HepG2 (cell line): ENCODE results near the gene PLCB1.

ENCODE experiments used
- CHD2 ChIP-seq: IDR thresholded peaks from 2 replicates; pipeline ENCODE4 v1.6.1; 2011; ENCODE audit warnings: low read depth, low read length, improper control_type of control experiment
- DPF2 ChIP-seq: sonication (generic); formaldehyde crosslinking; IDR thresholded peaks from 2 replicates; pipeline ENCODE4 v1.4.0; 2020; ENCODE audit warnings: mild to moderate bottlenecking, low read depth, missing genetic modification reagents, borderline replicate concordance
- MXI1 ChIP-seq: IDR thresholded peaks from 3 replicates; pipeline ENCODE4 v1.6.1; 2012; ENCODE audit warnings: low read depth, low read length, inconsistent platforms, borderline replicate concordance
- SMAD1 ChIP-seq: sonication (generic); formaldehyde crosslinking; IDR thresholded peaks from 2 replicates; pipeline ENCODE4 v1.4.0; 2020; ENCODE audit warnings: missing genetic modification reagents, low read depth, mild to moderate bottlenecking, borderline replicate concordance
- ZNF30 ChIP-seq: sonication (generic); formaldehyde crosslinking; IDR thresholded peaks from 2 replicates; pipeline ENCODE4 v1.5.0; 2020; ENCODE audit warnings: mild to moderate bottlenecking, missing genetic modification reagents
- ZNF629 ChIP-seq: sonication (generic); formaldehyde crosslinking; conservative IDR thresholded peaks from 2 replicates; pipeline ENCODE4 v1.5.0; 2020; ENCODE audit warnings: missing genetic modification reagents
- TF ChIP-seq, protein P1 (sequence below): conservative IDR thresholded peaks from 2 replicates; pipeline ENCODE4 v1.6.1; 2018; ENCODE audit warnings: missing genetic modification reagents
- TF ChIP-seq, protein P2 (sequence below), 2 experiments: IDR thresholded peaks; 2 replicates each; pipeline ENCODE4 v1.6.1; 2011 to 2012; ENCODE audit warnings: low read length in 2 of 2, borderline replicate concordance in 1 of 2, low read depth in 1 of 2, mild to moderate bottlenecking in 1 of 2, moderate library complexity in 1 of 2

DNA sequence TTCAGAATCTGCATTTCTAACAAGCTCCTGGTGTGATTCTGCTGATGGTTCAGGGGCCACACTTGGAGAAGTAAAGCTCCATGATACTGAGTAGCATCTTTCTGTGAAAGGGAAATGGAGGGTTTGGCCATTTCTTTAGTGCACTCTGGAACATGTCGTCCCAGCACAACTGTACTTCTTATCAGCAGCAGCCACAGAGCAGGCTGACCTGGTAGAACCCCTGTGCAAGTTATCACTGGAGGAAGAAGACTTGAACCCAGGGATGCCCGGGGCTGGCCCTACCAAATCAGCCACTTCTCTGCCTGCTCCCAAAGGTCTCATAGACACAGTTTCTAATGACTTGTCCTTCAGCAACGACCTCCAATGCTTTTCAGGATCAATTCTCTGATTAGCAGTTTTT is 582.1 kb downstream of the PLCB1 start:
- TF ChIP-seq ZNF30 (CRISPR knock-in tag) (no peak), SMAD1 (no peak), DPF2 (CRISPR knock-in tag) (no peak), MXI1 (no peak), ZNF629 (CRISPR knock-in tag) (no peak), CHD2 (no peak)
- TF ChIP-seq, protein P1, sequence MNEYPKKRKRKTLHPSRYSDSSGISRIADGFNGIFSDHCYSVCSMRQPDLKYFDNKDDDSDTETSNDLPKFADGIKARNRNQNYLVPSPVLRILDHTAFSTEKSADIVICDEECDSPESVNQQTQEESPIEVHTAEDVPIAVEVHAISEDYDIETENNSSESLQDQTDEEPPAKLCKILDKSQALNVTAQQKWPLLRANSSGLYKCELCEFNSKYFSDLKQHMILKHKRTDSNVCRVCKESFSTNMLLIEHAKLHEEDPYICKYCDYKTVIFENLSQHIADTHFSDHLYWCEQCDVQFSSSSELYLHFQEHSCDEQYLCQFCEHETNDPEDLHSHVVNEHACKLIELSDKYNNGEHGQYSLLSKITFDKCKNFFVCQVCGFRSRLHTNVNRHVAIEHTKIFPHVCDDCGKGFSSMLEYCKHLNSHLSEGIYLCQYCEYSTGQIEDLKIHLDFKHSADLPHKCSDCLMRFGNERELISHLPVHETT (CRISPR knock-in tag), result no peak
- TF ChIP-seq, protein P2, sequence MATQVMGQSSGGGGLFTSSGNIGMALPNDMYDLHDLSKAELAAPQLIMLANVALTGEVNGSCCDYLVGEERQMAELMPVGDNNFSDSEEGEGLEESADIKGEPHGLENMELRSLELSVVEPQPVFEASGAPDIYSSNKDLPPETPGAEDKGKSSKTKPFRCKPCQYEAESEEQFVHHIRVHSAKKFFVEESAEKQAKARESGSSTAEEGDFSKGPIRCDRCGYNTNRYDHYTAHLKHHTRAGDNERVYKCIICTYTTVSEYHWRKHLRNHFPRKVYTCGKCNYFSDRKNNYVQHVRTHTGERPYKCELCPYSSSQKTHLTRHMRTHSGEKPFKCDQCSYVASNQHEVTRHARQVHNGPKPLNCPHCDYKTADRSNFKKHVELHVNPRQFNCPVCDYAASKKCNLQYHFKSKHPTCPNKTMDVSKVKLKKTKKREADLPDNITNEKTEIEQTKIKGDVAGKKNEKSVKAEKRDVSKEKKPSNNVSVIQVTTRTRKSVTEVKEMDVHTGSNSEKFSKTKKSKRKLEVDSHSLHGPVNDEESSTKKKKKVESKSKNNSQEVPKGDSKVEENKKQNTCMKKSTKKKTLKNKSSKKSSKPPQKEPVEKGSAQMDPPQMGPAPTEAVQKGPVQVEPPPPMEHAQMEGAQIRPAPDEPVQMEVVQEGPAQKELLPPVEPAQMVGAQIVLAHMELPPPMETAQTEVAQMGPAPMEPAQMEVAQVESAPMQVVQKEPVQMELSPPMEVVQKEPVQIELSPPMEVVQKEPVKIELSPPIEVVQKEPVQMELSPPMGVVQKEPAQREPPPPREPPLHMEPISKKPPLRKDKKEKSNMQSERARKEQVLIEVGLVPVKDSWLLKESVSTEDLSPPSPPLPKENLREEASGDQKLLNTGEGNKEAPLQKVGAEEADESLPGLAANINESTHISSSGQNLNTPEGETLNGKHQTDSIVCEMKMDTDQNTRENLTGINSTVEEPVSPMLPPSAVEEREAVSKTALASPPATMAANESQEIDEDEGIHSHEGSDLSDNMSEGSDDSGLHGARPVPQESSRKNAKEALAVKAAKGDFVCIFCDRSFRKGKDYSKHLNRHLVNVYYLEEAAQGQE (IDR thresholded peaks at IDR 0.05; ENCODE audit: borderline replicate concordance in 1 of 2, low read depth in 1 of 2, low read length in 2 of 2), result no peak
